ENCODE measurements around the gene SCAMP1. TPM values are rescaled to one million over a fixed set of nuclear protein-coding genes. Genes with fewer than 3 reads are reported as not detected.

SCAMP1 gene
- total RNA-seq, 1 donor from 2014 or later: 45.0 TPM

GRCh38 chr5:78527054-78527859 is 166.8 kb downstream of the SCAMP1 start:
- DNase-seq (ENCODE audit: extremely low spot score, unreplicated experiment): no peak
- Mint-ChIP-seq H3K9me3 (ENCODE audit: unreplicated experiment) (no peaks in the 10 kb centered on the region), H3K27me3 (ENCODE audit: unreplicated experiment) (no peaks in the 10 kb centered on the region), H3K36me3 (ENCODE audit: unreplicated experiment) (peaks cover 15% of the 10 kb centered on the region), H3K4me1 (ENCODE audit: unreplicated experiment) (peaks cover 79% of the 10 kb centered on the region), H3K4me3 (ENCODE audit: unreplicated experiment) (peak overlapping the region; percentile 37), H3K27ac (ENCODE audit: unreplicated experiment) (peak overlapping the region; percentile 97)
- TF ChIP-seq CTCF (IDR thresholded peaks at IDR 0.05): no peak

- H3K36me3 Mint-ChIP-seq (ENCODE audit: unreplicated experiment): peaks cover 10% of the 10 kb centered on the region
- DNase-seq (ENCODE audit: extremely low spot score, unreplicated experiment): no peak
- peak overlapping the region; percentile 97 for H3K27ac Mint-ChIP-seq (ENCODE audit: unreplicated experiment)
- H3K27me3 Mint-ChIP-seq (ENCODE audit: unreplicated experiment): no peaks in the 10 kb centered on the region
- H3K4me1 Mint-ChIP-seq (ENCODE audit: unreplicated experiment): peaks cover 80% of the 10 kb centered on the region
- H3K9me3 Mint-ChIP-seq (ENCODE audit: unreplicated experiment): no peaks in the 10 kb centered on the region
- H3K4me3 Mint-ChIP-seq (ENCODE audit: unreplicated experiment): no peak overlapping the region
- TF ChIP-seq CTCF (IDR thresholded peaks at IDR 0.05): no peak
Observed at GRCh38 chr5:78527925-78528324, 167.5 kb downstream of the SCAMP1 start.

Other genes starting within 250 kb of the SCAMP1 start
- 55.2 and 57.0 TPM in 2 replicates for gene AP3B1, start 65.9 kb upstream of the SCAMP1 start, total RNA-seq